ENCODE data around the gene SEPTIN6. TPM values are rescaled to one million over a fixed set of nuclear protein-coding genes. Genes with fewer than 3 reads are reported as not detected.

Gene SEPTIN6
- total RNA-seq (2014; rRNA removed; shearing (Covaris generic)): 13.6 and 19.3 TPM in 2 replicates
- polyA plus RNA-seq (2015; cell fraction: cytosol; rRNA removed): 7.2 and 7.5 TPM in 2 replicates
- 4.7 and 5.8 TPM in 2 replicates for polyA plus RNA-seq (2015; cell fraction: nucleus; rRNA removed)

DNA sequence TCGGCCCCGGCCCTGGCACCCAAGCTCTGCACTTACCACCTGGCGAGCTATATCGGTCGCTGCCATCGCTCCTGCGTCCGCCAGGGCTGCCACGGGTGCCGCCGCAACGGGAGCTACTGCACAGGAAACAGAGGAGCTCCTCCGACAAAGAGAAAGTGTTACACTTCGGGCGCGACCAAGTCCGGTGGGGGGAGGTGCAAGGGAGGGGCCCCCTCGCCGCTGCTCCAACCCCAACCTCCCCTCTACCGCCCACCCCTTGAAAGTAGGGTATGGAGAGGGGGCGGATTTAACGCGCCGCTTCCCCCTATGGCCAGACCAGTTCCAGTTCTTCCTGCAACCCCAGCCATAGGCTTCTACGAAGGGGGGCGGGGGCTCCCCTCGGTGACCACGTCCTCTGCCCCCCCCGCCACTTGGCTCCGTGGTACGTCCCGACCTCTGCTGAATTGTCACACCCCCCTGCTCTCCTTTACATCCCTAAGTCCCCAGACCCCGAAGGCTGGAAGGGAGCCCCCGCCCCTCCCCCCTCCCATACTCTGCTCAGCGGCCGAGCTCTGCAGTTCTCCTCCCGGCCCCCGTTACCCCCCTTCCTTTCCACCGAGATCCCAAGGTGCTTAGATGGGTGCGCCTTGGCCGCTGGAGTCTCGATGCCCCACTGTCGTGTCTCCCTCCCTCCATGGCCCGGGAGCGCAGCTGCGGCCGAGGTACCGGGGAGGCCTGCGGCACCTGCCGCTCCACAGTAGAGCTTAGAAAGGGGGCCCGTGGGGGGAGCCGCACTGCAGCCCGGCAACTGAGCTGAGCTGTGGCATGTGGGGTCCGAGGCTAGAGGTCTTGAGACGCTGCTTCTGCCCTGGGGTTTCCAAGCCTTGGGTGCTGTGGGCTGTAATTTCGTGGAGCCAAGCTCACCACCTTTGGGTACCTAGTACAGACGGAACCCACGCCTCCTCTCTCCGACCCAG, at the start of gene SEPTIN6:
Gene SEPTIN6, minus strand, starts transcription at position 129 of the 956 bp plus-strand sequence. Its CDS starts 63 bp downstream, at position 66.
- peak; percentile 76 for DNase-seq (ENCODE audit: low read depth)

GRCh38 chrX:119738742-119739141, 45.8 kb upstream of the SEPTIN6 start:
- DNase-seq (ENCODE audit: low read depth): no peak

DNA sequence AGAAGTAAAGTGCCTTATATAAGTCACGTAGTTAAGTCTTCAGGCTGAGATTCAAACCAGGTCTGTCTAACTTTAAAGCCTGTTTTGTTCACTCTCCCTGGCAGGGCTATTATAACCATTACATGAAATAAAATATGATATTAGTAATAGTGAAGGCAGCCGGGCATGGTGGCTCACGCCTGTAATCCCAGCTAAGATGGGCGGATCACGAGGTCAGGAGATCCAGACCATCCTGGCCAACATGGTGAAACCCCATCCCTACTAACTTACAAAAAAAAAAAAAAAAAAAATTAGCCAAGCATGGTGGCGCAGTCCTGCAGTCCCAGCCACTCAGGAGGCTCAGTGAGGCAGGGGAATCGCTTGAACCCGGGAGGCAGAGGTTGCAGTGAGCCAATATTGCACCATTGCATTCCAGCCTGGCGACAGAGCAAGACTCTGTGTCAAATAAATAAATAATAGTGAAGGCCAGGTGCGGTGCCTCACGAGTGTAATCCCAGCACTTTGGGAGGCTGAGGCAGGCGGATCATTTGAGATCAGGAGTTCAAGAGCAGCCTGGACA, 43.3 kb upstream of the SEPTIN6 start:
- DNase-seq (ENCODE audit: low read depth): no peak

GRCh38 chrX:119735467-119735866, 42.5 kb upstream of the SEPTIN6 start:
- DNase-seq (ENCODE audit: low read depth): no peak

- no peak for DNase-seq (ENCODE audit: low read depth)
Measured at GRCh38 chrX:119734897-119735339, 42.0 kb upstream of the SEPTIN6 start.

DNA sequence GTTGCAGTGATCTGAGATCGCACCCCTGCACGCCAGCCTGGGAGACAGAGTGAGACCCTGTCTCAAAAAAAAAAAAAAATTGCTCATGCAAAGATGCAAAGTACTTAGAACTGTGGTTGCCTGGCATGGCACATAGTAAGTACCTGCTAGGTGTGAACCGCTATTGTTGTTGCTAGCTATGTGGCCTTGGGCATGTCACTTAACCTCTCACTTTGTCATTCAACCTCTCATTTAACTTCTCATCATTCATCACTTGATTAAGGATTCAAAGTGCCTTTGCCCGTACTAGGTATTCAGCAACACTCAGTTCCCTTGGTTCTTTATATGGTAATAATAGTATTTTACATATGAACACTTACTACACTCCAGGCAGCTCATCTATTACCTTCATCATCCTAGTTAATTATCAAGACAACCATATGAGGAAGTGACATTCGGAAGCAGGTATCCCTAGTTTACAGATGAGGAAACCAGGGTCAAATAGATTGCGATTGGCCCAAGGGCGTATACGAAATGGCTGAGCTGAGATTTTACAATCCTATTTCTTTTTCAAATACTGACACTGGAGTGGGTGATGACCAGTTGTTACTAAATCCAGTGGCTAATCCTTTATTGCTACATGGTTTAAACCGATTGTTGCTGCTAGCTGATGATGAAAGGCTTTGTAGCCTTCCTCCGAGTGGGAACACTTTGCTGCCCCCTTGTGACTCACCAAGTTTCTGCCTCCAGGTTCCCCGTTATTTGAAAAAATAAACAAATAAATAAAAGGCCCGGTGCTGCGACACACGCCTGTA, 36.6 kb upstream of the SEPTIN6 start:
- DNase-seq (ENCODE audit: low read depth): peak; percentile 41

GRCh38 chrX:119728487-119728886, 35.5 kb upstream of the SEPTIN6 start:
- no peak for DNase-seq (ENCODE audit: low read depth)

GRCh38 chrX:119726900-119727555, 34.1 kb upstream of the SEPTIN6 start:
- peak; percentile 52 for DNase-seq (ENCODE audit: low read depth)

- no peak for DNase-seq (ENCODE audit: low read depth)
Measured at GRCh38 chrX:119721926-119722325, 29.0 kb upstream of the SEPTIN6 start.

- DNase-seq (ENCODE audit: low read depth): no peak
Measured at GRCh38 chrX:119721487-119721886, 28.5 kb upstream of the SEPTIN6 start.

DNA sequence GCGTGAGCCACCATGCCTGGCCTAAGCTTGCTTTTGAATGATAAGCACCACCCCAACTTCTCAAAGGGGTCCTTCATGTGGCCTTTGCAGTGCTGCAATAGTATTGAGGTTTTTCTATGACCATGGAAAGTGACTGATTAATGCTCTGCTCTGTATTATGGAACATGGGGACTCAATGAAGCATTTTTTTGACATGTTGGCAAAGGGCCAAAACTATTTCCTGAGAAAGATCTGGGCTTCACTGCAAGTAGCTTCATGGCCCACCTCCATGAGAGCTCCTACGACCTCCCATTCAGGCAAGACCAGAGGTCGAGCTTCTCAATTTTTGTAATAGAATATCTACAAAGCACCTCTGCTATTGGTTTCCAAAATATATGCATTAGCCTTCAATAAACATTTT, 16.7 kb upstream of the SEPTIN6 start:
- DNase-seq (ENCODE audit: low read depth): no peak

GRCh38 chrX:119708936-119709335, 16.0 kb upstream of the SEPTIN6 start:
- no peak for DNase-seq (ENCODE audit: low read depth)

DNA sequence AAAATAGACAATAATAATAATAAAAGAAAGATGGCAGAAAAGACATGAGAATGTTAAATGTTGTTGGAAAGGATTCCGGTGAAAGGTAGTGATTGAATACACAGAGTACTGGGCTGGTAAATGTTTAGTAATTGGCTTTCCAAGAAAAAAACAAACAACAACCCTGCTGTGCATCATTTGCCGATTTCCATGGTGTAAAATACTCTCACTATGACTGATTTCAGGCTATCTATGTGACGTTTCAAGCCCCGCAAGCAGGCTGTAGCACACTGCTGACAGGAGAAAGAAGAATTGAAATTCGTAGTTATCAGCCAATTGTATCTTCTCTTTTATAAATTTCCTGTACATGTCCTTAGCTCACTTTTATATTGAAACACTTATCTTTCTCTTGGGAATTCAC, 13.6 kb upstream of the SEPTIN6 start:
- DNase-seq (ENCODE audit: low read depth): no peak

GRCh38 chrX:119698845-119699244, 5.9 kb upstream of the SEPTIN6 start:
- DNase-seq (ENCODE audit: low read depth): peak; percentile 30

DNA sequence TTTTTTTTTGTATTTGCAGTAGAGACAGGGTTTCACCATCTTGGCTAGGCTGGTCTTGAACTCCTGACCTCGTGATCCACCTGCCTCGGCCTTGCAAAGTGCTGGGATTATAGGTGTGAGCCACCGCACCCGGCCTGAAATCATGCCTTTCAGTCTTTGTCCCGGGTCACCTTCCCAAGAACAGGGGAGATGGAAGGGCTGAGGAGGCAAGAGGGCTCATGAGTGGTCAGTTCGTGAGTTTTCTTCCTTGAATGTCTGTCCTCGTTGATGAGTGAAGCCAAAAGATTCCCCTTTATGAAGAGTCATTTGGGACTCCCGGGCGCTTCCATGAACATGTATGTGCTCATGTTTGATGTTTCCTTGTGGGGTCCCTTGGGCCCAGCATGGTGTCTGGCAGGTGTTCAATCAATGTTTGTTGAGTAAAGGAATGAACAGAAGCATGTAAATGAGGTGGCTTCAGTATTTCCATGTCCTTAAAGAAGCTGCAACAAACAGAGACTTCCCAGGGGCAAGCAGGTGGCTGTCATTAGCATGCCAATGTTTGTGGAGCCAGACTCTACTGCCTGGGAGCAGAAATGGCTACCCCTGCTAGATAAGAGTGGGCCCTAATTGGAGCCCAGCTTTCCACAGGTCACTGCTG, 3.4 kb upstream of the SEPTIN6 start:
- no peak for DNase-seq (ENCODE audit: low read depth)

DNA sequence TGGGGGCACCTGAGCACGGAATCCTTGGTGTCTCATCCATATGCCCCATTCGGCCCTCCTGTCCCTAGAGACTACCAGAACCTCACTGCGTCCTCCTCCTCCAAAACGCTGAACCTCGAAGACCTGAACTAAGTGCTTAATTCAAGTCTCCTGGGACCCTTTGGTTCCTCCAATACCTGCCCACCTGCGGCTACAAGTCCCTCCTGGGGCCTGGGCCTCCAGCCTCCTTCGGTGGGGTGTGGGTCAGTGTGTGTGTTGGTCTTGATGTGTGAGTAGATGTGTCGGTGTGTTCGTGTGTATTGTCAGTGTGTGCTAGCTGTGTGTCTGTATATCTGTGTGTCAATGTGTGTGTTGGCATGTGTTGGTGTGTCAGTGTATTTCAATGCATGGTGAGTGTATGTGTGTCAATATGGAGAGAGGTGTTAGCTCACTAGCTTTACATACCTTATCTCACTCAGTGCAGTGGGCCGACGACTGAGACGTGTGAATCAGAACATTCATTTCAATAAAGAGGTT, 2.6 kb upstream of the SEPTIN6 start:
- no peak for DNase-seq (ENCODE audit: low read depth)

DNA sequence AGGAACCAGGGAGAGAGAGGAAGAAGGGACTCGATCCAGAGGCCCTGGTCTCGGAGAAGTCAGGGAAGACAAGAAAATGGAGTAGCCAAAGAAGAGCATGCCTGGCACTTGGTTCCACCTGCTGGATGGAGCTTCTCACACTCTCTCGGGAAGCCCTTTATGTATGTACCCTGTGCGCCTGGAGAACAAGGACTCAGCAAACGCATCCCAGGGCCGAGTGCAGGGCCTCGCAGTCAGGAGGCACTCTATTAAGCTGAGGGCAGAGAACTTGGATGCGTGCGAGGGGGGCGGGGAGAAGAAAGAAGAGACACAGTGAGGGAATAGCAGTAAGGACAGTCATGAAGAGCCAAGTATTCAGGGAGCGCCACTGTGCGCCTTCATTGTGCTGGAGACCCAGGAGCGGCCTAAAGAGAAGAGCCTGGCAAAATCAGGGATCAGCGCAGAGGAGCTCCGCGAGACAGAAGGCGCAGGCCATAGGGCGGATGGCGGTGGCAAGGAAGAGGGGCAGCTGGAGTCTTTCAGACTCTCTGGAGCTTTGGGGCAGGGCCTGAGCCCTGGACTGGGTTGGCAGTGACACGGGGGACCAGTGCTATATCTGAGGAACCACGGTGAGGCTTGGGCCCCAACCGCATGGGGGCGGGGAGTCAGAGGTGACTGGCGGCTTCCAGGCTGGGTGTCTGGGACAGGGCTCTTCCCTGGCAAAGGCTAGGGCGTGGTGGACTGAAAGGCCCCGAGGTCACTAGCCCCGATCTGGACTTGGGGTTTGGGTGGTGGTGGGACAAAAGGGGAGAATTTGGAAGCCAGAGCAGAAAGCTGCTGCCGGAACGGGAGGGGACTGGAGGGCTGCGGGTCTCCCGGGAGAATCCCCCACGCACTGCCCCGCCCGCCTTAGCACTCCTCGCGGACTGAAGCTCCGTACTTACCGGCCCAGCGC, 1.9 kb upstream of the SEPTIN6 start:
- DNase-seq (ENCODE audit: low read depth): no peak

- DNase-seq (ENCODE audit: low read depth): no peak
Measured at GRCh38 chrX:119693996-119694451, 1.1 kb upstream of the SEPTIN6 start.

Data from HT1080 (cell line).